HEK293 (cell line): Measurements from ENCODE around the gene COG8.

Source experiments
- ATF2 ChIP-seq: fragments of 450-650 bp; formaldehyde crosslinking; IDR thresholded peaks from 2 replicates; pipeline ENCODE4 v1.5.1; 2016; ENCODE audit warnings: missing biosample characterization, missing genetic modification characterization, low read depth
- SETDB1 ChIP-seq: IDR thresholded peaks from one replicate; pipeline ENCODE4 v1.6.1; 2017; ENCODE audit warnings: mild to moderate bottlenecking, low read length, moderate library complexity, mixed read lengths; ENCODE audit not compliant: insufficient read length
- SP2 ChIP-seq: fragments of 450-650 bp; formaldehyde crosslinking; IDR thresholded peaks from 2 replicates; pipeline ENCODE4 v1.5.1; 2016; ENCODE audit warnings: missing biosample characterization, missing genetic modification characterization
- TCF7L2 ChIP-seq: IDR thresholded peaks from 2 replicates; pipeline ENCODE4 v1.6.1; 2011; ENCODE audit warnings: low read depth, mild to moderate bottlenecking, inconsistent platforms, low read length, moderate library complexity, borderline replicate concordance
- ZNF292 ChIP-seq: fragments of 450-650 bp; formaldehyde crosslinking; IDR thresholded peaks from 2 replicates; pipeline ENCODE4 v1.5.1; 2016; ENCODE audit warnings: low read depth, missing biosample characterization, missing genetic modification characterization, borderline replicate concordance
- ZNF747 ChIP-seq: fragments of 450-650 bp; formaldehyde crosslinking; IDR thresholded peaks from 2 replicates; pipeline ENCODE4 v1.5.1; 2016; ENCODE audit warnings: missing biosample characterization, missing genetic modification characterization

- no peak for TF ChIP-seq ATF2 (tag by site-specific recombination)
- TF ChIP-seq ZNF747, result no peak
- no peak for TF ChIP-seq ZNF292
- TF ChIP-seq SETDB1, result no peak
- TF ChIP-seq TCF7L2, result no peak
- no peak for TF ChIP-seq SP2 (tag by site-specific recombination)
Observed at GRCh38 chr16:69367980-69368379, 28.6 kb upstream of the COG8 start.
